Gastrocnemius medialis (tissue), 4 donors: ENCODE results near the gene GRAP2. TPM values are rescaled to one million over a fixed set of nuclear protein-coding genes. Genes with fewer than 3 reads are reported as not detected.

ENCODE experiments used
- ATAC-seq, 2 donors: fragments of 150-250 bp; one replicate each; pipeline ENCODE4 v1.9.1; 2016
- DNase-seq, 2 donors: peaks; one replicate each; pipeline ENCODE4 v3.0.0-alpha.2; 2019
- H3K27ac ChIP-seq, 4 donors: fragments of 200-600 bp; sonication (generic); 1 replicate in 1 of 4; 2 replicates in 3 of 4; pipeline ENCODE4 v1.5.1; 2016 to 2018; ENCODE audit warnings: mild to moderate bottlenecking in 2 of 4, moderate library complexity in 1 of 4
- H3K27me3 ChIP-seq, 3 donors: fragments of 200-600 bp; sonication (generic) in 2 of 3; 1 replicate in 1 of 3; 2 replicates in 2 of 3; pipeline versions ENCODE4 v1.5.1 to v1.6.0; 2016 to 2019; ENCODE audit warnings: mild to moderate bottlenecking in 1 of 3, moderate library complexity in 1 of 3
- H3K36me3 ChIP-seq, 2 donors: fragments of 200-600 bp; sonication (generic) in 1 of 2; one replicate each; pipeline ENCODE4 v1.5.1; 2017 to 2018
- H3K4me1 ChIP-seq, 2 donors: fragments of 200-600 bp; sonication (generic) in 1 of 2; one replicate each; pipeline ENCODE4 v1.5.1; 2016 to 2017; ENCODE audit warnings: mild to moderate bottlenecking in 2 of 2
- H3K4me3 ChIP-seq, 4 donors: fragments of 200-600 bp; sonication (generic) in 3 of 4; 1 replicate in 1 of 4; 2 replicates in 3 of 4; pipeline ENCODE4 v1.5.1; 2016 to 2019; ENCODE audit warnings: mild to moderate bottlenecking in 2 of 4
- H3K9me3 ChIP-seq, 3 donors: fragments of 200-600 bp; sonication (generic) in 2 of 3; 1 replicate in 1 of 3; 2 replicates in 2 of 3; pipeline ENCODE4 v1.5.1; 2016 to 2019
- CTCF ChIP-seq, 5 experiments: fragments of 450-650 bp in 3 of 5; fragments of 200-600 bp in 2 of 5; sonication (generic) in 2 of 5; IDR thresholded peaks in 4 of 5; conservative IDR thresholded peaks in 1 of 5; 1 replicate in 4 of 5; 2 replicates in 1 of 5; pipeline ENCODE4 v1.5.1; 2016 to 2019; ENCODE audit warnings: antibody characterized with exemption in 5 of 5, mild to moderate bottlenecking in 3 of 5, moderate library complexity in 3 of 5
- POLR2A ChIP-seq, 2 donors: fragments of 450-650 bp; IDR thresholded peaks; one replicate each; pipeline ENCODE4 v1.6.1; 2017; ENCODE audit warnings: antibody characterized with exemption in 2 of 2, mild to moderate bottlenecking in 2 of 2, moderate library complexity in 2 of 2
- in situ Hi-C, 4 donors: fragments of 200-750 bp; cut with MboI; loops; one replicate each; pipeline versions ENCODE4 v1.15.0 to v1.8.0; 2017; ENCODE audit warnings: low sequenced_read_pairs in 4 of 4
- intact Hi-C: fragments of 100-400 bp; cut with DNase I; formaldehyde crosslinking; loops from one replicate; pipeline ENCODE4 v1.15.1; 2023; ENCODE audit warnings: low total_unique reads
- total RNA-seq, 4 donors: library from RNA; depleted of rRNA; stranded (reverse); fragments of >200 nt; gene quantifications; one replicate each; pipeline versions ENCODE4 v1.1.0 to v1.2.3, GENCODE V29; 2016

The GRAP2 gene
- total RNA-seq, 4 donors from 2014 or later, result 0.07 to 0.97 TPM; not detected in 2

GRCh38 chr22:40002935-40003715 is 102.2 kb downstream of the GRAP2 start:
- in situ Hi-C loops (loop anchor here in 1 of 4 donors (25.0 kb wide), 1 partner anchor 641 kb away; no protein-coding TSS in a partner anchor), intact Hi-C loops (no loop called here)
- TF ChIP-seq CTCF (IDR thresholded peaks at IDR 0.05 in 4 of 5, conservative IDR thresholded peaks at IDR 0.05 in 1 of 5) (no peak), POLR2A (IDR thresholded peaks at IDR 0.05) (no peak)
- no peak for ATAC-seq
- no peak for DNase-seq
- no peaks in the 10 kb centered on the region for H3K36me3 ChIP-seq
- no peaks in the 10 kb centered on the region for H3K4me1 ChIP-seq
- H3K9me3 ChIP-seq, result no peaks in the 10 kb centered on the region
- peaks cover 0 to 4% (median 0%) of the 10 kb centered on the region in 3 donors for H3K27me3 ChIP-seq
- H3K4me3 ChIP-seq, result no peak overlapping the region
- H3K27ac ChIP-seq, result no peak overlapping the region

- TF ChIP-seq CTCF (IDR thresholded peaks at IDR 0.05 in 4 of 5, conservative IDR thresholded peaks at IDR 0.05 in 1 of 5) (no peak), POLR2A (IDR thresholded peaks at IDR 0.05) (no peak)
- ATAC-seq (no peak), DNase-seq (no peak)
- Histone ChIP-seq H3K27me3 (peaks cover 11 to 21% (median 17%) of the 10 kb centered on the region in 3 donors), H3K36me3 (no peaks in the 10 kb centered on the region), H3K4me1 (no peaks in the 10 kb centered on the region), H3K4me3 (no peak overlapping the region), H3K9me3 (no peaks in the 10 kb centered on the region), H3K27ac (no peak overlapping the region)
- in situ Hi-C loops, result loop anchor here in 1 of 4 donors (25.0 kb wide), 1 partner anchor 643 kb away; no protein-coding TSS in a partner anchor
- intact Hi-C loops, result no loop called here
Observed at GRCh38 chr22:40004836-40005235, 104.0 kb downstream of the GRAP2 start.

GRCh38 chr22:40006641-40007040 is 105.8 kb downstream of the GRAP2 start:
- no peak for DNase-seq
- no peaks in the 10 kb centered on the region for H3K9me3 ChIP-seq
- in situ Hi-C loops, result loop anchor here in 1 of 4 donors (25.0 kb wide), 1 partner anchor 644 kb away; no protein-coding TSS in a partner anchor
- no peaks in the 10 kb centered on the region for H3K36me3 ChIP-seq
- intact Hi-C loops, result no loop called here
- TF ChIP-seq POLR2A (IDR thresholded peaks at IDR 0.05), result no peak
- no peak for TF ChIP-seq CTCF (IDR thresholded peaks at IDR 0.05 in 4 of 5, conservative IDR thresholded peaks at IDR 0.05 in 1 of 5)
- peaks cover 23 to 34% (median 29%) of the 10 kb centered on the region in 3 donors for H3K27me3 ChIP-seq
- no peaks in the 10 kb centered on the region for H3K4me1 ChIP-seq
- no peak overlapping the region for H3K27ac ChIP-seq
- ATAC-seq, result no peak
- no peak overlapping the region for H3K4me3 ChIP-seq

- Histone ChIP-seq H3K36me3 (no peaks in the 10 kb centered on the region), H3K4me3 (no peak overlapping the region), H3K27me3 (peaks cover 28 to 38% (median 29%) of the 10 kb centered on the region in 3 donors), H3K4me1 (no peaks in the 10 kb centered on the region), H3K9me3 (no peaks in the 10 kb centered on the region), H3K27ac (no peak overlapping the region)
- DNase-seq (no peak), ATAC-seq (no peak)
- in situ Hi-C loops (loop anchor here in 1 of 4 donors (25.0 kb wide), 1 partner anchor 646 kb away; no protein-coding TSS in a partner anchor), intact Hi-C loops (no loop called here)
- TF ChIP-seq CTCF (IDR thresholded peaks at IDR 0.05 in 4 of 5, conservative IDR thresholded peaks at IDR 0.05 in 1 of 5) (no peak), POLR2A (IDR thresholded peaks at IDR 0.05) (no peak)
Observed at GRCh38 chr22:40007853-40008710, 107.2 kb downstream of the GRAP2 start.
